Dermis microvascular lymphatic vessel endothelial cell (primary cell): Measurements from ENCODE around the gene MEGF11. TPM values are rescaled to one million over a fixed set of nuclear protein-coding genes. Genes with fewer than 3 reads are reported as not detected.

ENCODE experiments used
- DNase-seq, 2 donors: peaks; one replicate each; pipeline versions ENCODE4 v3.0.0 to v3.0.0-alpha.2; 2010; ENCODE audit warnings: low read depth in 2 of 2
- total RNA-seq: library from RNA; depleted of rRNA; stranded (reverse); fragments of >200 nt; gene quantifications from 2 replicates; pipeline ENCODE4 v1.2.1, GENCODE V29; 2014

MEGF11 gene
- total RNA-seq, 1 donor from 2014 or later = not detected

GRCh38 chr15:66240240-66240794 is 13.2 kb downstream of the MEGF11 start:
- no peak for DNase-seq

DNA sequence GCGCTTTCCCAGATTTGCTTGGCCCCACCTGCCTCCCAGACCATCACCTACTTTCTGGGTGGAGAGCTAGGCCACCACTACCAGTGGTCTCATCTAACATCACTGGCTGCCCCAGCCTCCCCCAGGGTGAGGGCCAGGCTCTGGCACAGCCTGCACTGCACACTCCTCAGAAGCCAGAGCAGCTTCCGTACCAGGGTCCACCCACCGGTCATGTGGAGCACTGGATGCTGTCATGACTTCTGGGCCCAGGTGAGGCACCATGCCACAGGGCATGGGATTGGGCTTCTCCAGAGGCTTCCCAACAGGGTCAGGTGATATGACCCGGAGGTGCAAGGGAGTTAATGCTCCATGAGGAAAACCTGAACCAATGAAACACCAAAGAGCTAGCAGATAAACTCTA is 14.0 kb downstream of the MEGF11 start:
- no peak for DNase-seq

DNA sequence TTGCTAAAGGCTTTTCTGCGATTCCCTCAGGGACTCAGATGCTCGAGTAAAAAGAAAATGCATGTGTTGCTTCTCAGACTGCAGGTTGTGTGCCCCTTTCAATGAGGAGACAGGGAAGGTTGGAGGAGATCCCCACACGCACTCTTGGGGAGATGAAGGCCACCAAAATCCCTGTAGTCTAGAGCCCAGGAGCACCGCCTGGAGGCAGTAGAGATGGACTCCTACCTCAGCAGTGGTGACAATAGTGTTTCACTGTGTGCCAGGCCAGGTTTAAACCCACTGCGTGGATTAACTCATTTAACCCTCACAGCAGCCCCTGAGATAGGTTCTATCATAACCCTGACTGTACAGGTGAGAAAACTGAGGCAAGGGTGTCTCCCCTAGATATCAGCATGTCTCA is 15.2 kb downstream of the MEGF11 start:
- no peak for DNase-seq

GRCh38 chr15:66237513-66238235 is 15.9 kb downstream of the MEGF11 start:
- DNase-seq = no peak

DNA sequence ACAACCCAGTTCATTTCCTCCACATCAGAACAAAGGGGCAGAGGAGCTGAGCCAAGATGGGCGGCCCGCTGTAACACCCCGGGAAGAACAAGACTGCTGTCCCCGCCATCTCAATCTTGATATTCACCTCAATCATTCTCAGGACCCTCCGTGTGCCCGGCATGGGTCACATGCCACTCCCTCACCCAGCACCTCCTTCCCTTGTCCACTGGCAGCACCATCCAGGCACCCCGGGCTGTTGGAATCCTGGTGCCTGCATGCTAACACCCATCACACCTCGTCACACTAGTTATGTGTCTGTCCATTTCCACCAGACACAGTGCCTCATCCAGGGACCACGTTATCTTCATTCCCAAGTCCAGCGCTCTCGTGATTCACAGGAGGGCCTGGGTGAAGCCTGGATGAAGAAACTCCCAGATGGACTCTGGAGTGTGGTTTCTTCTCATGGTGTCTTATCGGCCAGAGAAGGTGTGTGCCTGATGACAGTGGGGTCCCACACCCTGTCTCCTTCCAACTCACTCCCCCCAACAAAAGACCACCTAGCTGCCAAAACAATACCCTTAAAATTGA is 16.7 kb downstream of the MEGF11 start:
- DNase-seq = no peak

DNA sequence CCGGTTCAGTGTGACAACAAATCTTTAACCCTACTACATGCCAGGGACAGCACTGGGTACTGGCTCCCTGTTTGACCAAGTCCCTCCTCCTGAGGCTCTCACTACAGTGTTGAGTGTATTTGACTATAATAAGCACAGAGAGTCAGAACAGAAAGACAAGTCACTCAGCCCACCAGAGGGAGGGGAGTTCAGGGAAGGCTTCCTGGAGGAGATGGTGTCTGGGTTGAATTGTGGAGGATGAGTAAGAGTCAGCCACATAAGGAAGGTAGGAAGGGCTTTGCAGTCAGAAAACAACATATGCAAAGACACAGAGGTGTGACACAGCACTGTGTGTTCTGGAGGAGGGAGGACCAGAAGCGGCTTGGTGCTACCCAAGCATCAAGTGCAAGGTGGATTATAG is 17.7 kb downstream of the MEGF11 start:
- no peak for DNase-seq

GRCh38 chr15:66234798-66235197 is 18.8 kb downstream of the MEGF11 start:
- no peak for DNase-seq

DNA sequence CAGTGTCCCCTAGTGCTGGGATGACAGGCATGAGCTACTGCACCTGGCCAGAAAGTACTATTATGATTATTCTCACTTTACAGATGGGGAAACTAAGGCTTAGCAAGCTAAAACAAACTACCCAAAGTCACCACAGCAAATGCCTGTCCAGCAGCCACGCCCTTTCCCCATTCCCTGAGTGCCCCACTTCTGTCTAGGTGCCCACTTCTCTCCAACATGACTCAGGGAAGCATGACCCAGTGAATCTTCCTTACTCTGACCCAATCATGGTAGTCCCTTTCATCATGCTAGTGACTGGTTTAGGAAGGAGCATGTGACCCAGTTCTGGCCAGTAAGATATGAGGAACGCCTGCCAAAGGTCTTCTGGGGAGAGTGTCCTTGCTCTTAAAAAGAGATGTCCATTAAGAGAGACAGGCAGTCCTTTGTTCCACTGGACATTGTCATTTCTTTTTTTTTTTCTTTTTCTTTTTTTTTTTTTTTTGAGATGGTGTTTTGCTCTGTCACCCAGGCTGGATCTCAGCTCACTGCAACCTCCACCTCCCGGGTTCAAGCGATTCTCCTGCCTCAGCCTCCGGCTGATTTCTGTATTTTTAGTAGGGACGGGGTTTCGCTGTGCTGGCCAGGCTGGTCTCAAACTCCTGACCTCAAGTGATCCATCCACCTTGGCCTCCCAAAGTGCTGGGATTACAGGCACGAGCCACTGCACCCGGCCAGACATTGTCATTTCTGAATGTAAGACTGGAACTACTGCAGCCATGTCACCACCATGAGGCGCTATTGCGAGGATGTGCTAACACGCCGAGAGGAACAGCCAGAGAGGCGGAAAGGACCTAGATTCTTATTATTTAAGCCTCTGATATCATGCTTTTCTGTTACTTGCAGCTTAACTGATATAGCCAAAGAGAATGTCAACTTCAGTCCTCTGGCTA is 19.8 kb downstream of the MEGF11 start:
- DNase-seq = no peak

- no peak for DNase-seq
Measured at GRCh38 chr15:66232267-66232625, 21.3 kb downstream of the MEGF11 start.

DNA sequence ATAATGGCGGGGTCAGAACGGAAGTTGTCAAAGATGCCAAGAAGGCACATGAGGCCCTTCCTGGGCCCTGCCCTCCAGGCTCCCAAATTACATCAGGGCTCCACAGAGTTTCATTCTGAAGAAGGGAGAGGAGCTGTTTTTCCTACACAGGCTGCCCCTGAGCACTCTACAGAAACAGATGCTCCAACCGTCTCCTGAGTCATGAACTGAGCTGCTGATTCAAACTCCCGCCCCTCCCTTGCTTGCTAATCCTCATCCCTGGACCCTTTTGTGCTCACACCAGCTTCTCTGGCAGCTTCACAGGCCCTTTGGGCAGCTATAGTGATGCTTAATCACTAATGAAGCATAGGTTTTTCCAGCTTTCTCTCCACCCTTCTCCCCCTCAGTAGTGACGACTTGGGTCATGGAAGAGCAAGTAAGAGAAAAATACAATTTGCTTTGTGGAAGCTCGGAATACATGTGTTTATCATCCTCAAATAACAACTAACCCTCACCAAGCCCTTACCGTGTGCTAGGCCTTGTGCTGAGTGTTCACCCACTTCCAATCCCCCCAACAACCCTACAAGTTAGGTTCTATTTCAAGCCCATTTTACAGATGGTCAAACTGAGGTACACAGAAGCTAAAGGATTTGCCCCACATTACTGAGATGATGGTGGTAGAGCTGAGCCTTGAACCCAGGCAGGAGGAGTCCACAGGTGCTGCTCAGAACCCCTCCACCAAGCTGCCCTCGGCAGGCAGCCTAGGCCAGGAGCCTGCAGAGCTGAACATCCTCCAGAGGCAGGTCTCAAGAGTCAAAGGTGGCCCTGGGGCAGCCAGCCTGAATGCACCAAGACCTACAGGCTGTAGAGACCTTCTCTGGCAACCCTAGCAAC is 21.9 kb downstream of the MEGF11 start:
- no peak for DNase-seq

- no peak for DNase-seq
Measured at GRCh38 chr15:66229790-66230465, 23.6 kb downstream of the MEGF11 start.

DNA sequence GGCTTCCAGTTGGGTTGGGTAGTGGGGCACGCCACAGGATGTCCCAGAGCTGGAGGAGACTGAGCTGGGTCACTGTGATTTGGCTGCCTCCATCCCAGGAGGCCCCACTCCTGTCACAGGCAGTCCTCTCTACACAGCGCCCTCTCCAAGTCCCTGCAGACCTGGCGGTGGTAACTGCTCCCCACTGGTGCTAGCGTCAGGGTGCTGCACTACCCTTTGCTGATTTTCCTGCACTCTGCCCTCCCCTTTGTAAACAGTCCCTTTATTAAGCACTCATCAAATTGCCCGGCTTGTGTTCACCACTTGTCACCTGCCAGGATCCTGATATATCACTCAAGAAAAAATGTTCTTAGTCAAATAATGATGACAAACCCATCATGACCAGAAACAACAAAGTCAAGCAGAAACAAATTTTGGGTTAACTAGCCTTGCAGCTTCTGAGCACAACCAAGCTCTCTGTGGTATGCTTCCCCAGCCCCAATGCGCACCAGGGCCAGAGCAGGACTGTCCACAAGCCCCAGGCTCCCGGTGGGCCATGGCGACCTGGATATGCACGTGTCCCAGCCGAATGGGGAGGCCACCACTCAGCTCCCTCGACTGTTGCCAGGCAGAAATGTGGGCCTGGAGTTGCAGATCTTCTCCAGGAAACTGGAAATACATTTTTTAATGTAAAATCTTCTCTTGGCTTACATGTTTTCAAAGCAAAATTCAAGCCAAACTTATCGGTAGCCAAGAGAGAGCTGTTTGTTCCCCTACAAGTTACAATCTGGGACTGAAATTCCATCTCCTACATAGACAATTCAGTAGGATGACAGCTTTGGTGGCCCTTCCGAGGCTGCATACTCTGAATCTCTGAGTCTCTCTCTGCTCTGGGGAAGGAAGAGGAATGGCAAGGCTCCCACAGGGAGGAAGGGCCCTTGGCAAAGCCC is 24.5 kb downstream of the MEGF11 start:
- DNase-seq = no peak

DNA sequence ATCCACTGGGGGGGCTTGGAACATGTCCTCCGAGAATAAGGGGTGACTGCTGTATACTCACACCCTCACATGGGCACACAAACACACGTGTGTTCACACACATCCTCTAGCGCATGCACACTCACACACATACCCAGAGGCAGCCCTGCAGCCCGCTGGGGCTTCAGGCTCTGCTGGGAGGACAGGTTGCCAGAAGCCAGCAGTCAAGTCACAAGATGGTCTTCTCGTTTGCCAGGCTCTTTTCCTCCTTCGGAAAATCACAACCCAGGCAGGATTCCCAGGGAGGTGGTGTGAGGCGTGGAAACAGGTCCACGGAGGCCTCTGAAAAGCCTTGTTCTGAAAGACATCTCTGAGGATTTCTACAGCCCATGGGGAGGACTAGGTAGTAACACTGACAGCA is 26.8 kb downstream of the MEGF11 start:
- DNase-seq = no peak

DNA sequence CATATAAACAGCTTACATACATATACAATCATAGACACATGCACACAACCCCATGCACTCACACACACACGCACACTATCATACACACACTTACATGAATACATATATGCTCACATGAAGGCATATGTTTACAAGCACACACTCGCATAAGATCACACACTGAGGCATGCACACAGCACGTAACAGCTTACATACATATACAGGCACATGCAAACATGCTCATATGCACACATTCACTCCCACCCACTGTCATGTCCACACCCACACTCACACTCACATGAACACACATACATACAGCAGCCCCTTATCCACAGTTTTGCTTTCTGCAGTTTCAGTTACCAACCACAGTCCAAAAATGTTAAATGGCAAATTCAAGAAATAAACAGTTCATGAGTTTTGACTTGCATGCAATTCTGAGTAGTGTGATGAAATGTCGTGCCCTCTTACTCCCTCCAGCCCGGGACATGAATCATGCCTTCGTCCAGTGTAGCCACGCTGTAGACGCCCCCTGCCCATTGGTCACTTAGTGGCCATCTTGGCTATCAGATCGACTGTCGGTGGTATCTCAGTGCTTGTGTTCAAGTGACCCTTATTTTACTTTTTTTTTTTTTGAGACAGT is 27.8 kb downstream of the MEGF11 start:
- no peak for DNase-seq

- no peak for DNase-seq
Measured at GRCh38 chr15:66224946-66225345, 28.6 kb downstream of the MEGF11 start.

GRCh38 chr15:66222273-66223198 is 31.0 kb downstream of the MEGF11 start:
- DNase-seq = no peak

DNA sequence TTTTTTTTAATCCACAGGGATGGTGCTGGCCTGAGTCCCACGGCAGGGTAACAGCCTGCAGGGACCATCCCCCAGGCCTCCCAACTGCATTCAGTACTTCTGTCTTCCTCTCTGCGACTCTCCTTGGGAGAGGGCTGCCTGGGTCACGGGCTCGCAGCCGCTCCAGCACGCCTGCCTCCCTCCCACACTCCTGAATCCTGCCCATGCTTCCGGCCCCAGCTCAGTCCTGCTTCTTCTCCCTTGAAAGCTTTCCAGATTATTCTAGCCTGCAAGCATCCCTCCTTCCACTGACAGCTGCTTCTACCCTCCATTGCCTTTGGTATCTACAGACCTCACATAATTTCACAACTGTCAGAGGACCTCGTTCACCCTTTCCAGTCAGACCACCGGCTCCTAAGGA is 32.4 kb downstream of the MEGF11 start:
- DNase-seq = no peak

DNA sequence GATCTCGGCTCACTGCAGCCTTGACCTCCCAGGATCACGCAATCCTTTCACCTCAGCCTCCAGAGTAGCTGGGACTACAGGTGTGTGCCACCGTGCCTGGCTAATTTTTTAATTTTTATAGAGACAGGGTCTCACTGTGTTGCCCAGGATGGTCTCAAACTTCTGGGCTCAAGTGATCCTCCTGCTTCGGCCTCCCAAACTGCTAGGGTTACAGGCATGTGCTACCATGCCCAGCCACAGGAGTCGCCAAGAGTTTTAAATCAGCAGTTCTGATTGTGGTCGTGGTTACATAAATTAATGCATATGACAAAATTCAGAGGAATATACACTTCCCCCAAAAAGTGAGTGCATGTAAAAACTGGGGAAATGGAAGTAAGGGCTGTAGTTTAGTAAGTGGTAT is 32.9 kb downstream of the MEGF11 start:
- no peak for DNase-seq
